GM21786 (cell line): Measurements from ENCODE around the gene ADSS1.
A peak's percentile ranks its signal among the peaks of the same experiment; 100 is the strongest.

Experiments
- ATAC-seq: cut with Tn5 transposase; IDR thresholded peaks from one replicate; pipeline ENCODE4 v1.9.1; 2021; ENCODE audit not compliant: unreplicated experiment

ADSS1 gene

GRCh38 chr14:104723651-104724406 lies at the start of gene ADSS1:
ADSS1 (plus strand) TSS chr14:104724229; CDS start chr14:104724271, 42 bp downstream.
- peak; percentile 57 for ATAC-seq

- no peak for ATAC-seq
These were observed 48.6 kb upstream of the ADSS1 start for GRCh38 chr14:104675447-104675846.

GRCh38 chr14:104676130-104676693 lies 47.8 kb upstream of the ADSS1 start:
- no peak for ATAC-seq

- ATAC-seq: peak; percentile 9
These were observed 47.1 kb upstream of the ADSS1 start for GRCh38 chr14:104676694-104677511.

- ATAC-seq: peak; percentile 36
These were observed 46.3 kb upstream of the ADSS1 start for GRCh38 chr14:104677512-104678332.

- no peak for ATAC-seq
These were observed 45.7 kb upstream of the ADSS1 start for GRCh38 chr14:104678346-104678745.

GRCh38 chr14:104678901-104679705 lies 44.9 kb upstream of the ADSS1 start:
- ATAC-seq: no peak

- no peak for ATAC-seq
These were observed 43.8 kb upstream of the ADSS1 start for GRCh38 chr14:104680056-104680805.

GRCh38 chr14:104680806-104681688 lies 43.0 kb upstream of the ADSS1 start:
- ATAC-seq: peak; percentile 37

GRCh38 chr14:104681689-104682074 lies 42.3 kb upstream of the ADSS1 start:
- ATAC-seq: no peak

- no peak for ATAC-seq
These were observed 41.9 kb upstream of the ADSS1 start for GRCh38 chr14:104682107-104682593.

- ATAC-seq: no peak
These were observed 40.2 kb upstream of the ADSS1 start for GRCh38 chr14:104683653-104684448.

- no peak for ATAC-seq
These were observed 39.6 kb upstream of the ADSS1 start for GRCh38 chr14:104684449-104684821.

- ATAC-seq: no peak
These were observed 38.6 kb upstream of the ADSS1 start for GRCh38 chr14:104685216-104685997.

GRCh38 chr14:104685998-104686610 lies 37.9 kb upstream of the ADSS1 start:
- no peak for ATAC-seq
